Measurements from ENCODE around the gene UPK3B. TPM values are rescaled to one million over a fixed set of nuclear protein-coding genes. Genes with fewer than 3 reads are reported as not detected.

The UPK3B gene
- total and polyA plus RNA-seq, 2 donors: 0.33 to 2.1 TPM

Other genes with a start within 250 kb of the UPK3B start
- gene HSPB1, start 207.9 kb upstream of the UPK3B start, total RNA-seq: 67.7 TPM
- 1,040 TPM for gene HSPB1, start 207.9 kb upstream of the UPK3B start, polyA plus RNA-seq
- gene YWHAG, start 151.6 kb upstream of the UPK3B start, total RNA-seq: 16.0 TPM
- 47.1 TPM for gene YWHAG, start 151.6 kb upstream of the UPK3B start, polyA plus RNA-seq
- gene SSC4D, start 100.9 kb upstream of the UPK3B start, total RNA-seq: 0.71 TPM
- 0.96 TPM for gene SSC4D, start 100.9 kb upstream of the UPK3B start, polyA plus RNA-seq
- 1.6 TPM for gene ZP3, start 85.6 kb upstream of the UPK3B start, total RNA-seq
- 2.3 TPM for gene ZP3, start 85.6 kb upstream of the UPK3B start, polyA plus RNA-seq
- 7.9 TPM for gene DTX2, start 48.8 kb upstream of the UPK3B start, total RNA-seq
- 50.3 TPM for gene DTX2, start 48.8 kb upstream of the UPK3B start, polyA plus RNA-seq
- 0.14 TPM for gene SPDYE16, start 32.7 kb downstream of the UPK3B start, total RNA-seq
- 0.27 TPM for gene SPDYE16, start 32.7 kb downstream of the UPK3B start, polyA plus RNA-seq
- gene POMZP3, start 116.7 kb downstream of the UPK3B start, total RNA-seq: 2.1 TPM
- gene POMZP3, start 116.7 kb downstream of the UPK3B start, polyA plus RNA-seq: 14.3 TPM